Right hindlimb (tissue), 1 donor: ENCODE measurements around the gene KRCC1.

Source experiments
- DNase-seq: peaks from one replicate; pipeline ENCODE4 v3.0.0-alpha.2; 2018

Gene KRCC1

GRCh38 chr2:88055371-88056128 is at the start of gene KRCC1:
KRCC1 (minus strand) TSS chr2:88055783; CDS start chr2:88028563, 27,220 bp downstream.
- peak; percentile 96 for DNase-seq

- peak; percentile 43 for DNase-seq
Measured at GRCh38 chr2:88100489-88100858, 44.9 kb upstream of the KRCC1 start.

DNA sequence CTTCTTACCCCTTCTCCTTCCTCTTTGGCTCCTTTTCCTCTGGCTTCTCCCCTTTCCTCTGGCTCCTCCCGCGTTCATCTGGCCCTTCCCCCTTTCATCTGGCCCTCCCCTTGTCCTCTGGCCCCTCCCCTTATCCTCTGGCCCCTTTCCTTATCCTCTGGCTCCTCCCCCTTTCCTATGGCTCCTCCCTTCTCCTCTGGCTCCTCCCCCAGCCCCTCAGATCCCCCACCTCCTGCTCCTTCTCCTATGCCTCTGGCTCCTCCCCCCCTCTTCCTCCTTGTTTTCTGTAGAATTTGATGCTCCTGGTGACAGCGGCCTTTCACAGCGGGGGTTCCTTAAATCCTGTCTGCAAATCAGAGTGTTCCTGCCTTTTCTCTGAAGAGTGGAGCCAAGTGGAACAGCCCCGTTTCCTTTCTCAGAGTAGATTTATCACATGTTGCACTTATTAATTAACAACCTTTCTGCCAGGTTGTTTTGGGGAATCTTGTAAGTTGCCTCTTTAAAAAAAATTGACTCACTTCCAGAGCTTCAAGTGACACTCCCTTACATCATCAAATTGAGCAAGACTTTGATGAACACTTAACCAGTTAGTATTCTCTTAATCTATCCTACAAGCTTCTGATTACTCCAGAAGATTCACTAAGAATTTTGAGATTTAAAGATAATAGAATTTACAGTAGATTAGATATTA is 44.4 kb upstream of the KRCC1 start:
- DNase-seq: no peak

GRCh38 chr2:88098558-88098900 is 42.9 kb upstream of the KRCC1 start:
- DNase-seq: no peak

GRCh38 chr2:88097891-88098557 is 42.4 kb upstream of the KRCC1 start:
- DNase-seq: no peak

GRCh38 chr2:88097192-88097591 is 41.6 kb upstream of the KRCC1 start:
- no peak for DNase-seq

- DNase-seq: no peak
Measured at GRCh38 chr2:88096708-88097107, 41.1 kb upstream of the KRCC1 start.

DNA sequence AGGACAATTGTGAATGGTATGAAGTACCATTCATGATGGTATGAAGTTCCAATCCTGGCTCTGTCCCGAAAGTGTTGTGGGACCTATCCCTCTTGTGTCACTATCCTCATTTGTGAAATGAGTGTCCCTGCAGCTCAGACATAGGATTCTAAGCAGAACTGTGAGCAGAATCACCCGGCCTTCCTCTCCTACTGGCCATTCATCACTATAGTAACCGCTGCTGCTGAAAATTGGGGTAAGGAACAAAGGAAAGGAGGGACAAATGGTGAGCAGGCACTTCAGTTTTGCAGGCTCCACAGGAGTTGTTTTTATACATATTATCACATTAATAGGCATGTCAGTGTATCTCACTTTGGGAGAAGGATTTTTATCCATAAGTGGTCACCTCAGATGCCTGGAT is 39.4 kb upstream of the KRCC1 start:
- no peak for DNase-seq

GRCh38 chr2:88092773-88093172 is 37.2 kb upstream of the KRCC1 start:
- DNase-seq: no peak

DNA sequence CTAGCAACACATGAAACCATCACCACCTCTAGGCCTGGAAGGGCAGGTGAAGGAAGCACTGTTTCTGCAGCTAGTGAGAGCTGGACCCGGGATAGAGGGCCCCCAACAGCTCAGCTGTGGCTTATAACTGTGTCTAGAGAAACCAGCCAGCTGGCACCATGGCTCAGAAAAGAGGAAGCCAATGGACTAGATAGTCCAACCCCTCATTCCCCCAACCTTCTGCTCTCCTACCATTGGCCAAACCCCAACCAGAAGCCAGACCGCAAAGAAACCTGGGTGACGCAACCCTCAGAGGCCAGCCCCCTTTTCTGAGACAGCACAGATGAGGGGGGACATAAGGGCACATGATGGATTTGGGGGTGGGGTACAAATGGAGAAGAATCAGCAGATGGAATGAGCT is 36.4 kb upstream of the KRCC1 start:
- no peak for DNase-seq

DNA sequence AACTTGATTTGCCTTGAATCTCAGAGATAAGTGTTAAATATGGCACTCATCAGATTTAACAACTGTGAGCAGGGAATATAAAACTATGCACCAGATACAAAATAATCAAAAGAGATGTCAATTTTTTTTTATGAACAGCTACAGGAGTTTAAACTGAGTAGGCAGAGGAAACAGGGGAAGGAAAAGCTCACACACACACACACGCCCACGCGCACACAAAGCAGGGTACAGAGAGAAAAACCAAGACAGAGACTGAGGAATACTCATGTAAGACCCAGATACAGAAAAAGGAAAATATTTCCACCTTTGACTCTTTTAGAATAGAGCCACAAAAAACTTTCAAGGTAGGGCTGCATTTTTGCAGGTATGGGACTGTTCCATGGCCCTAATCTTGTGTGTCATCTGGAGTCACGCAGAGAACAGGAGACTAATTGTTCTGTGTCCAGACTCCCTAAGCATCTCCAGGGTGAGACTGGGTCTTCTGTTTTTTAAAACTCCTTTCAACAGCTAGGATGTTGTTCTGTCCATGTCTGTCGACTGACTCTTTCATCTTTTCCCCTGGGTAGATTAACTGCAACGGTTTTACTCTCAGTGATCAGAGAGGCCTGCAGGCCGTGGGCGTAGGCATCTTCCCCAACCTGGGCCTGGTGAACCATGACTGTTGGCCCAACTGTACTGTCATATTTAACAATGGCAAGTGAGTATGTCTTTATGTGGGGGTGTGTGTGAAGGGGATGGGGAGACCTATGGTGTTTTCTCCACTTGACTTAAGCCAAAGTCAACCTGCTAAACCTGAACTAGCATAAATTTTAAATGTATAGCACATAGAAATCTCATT is 35.1 kb upstream of the KRCC1 start:
- DNase-seq: no peak

DNA sequence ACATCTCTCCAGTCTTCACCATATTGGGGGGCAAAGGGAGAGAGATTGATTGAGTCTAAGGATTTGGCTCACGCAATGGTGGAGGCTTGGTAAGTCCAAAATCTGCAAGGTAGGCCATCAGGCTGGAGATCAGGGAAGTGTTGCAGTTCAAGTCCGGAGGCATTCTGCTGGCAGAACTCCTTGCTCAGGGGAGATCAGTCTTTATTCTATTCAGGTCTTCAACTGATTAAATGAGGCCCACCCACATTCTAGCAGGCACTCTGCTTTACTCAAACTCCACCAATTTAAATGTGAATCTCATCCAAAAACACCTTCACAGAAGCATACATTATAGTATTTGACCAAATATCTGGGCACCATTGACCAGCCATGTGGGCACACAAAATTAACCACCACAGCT is 33.4 kb upstream of the KRCC1 start:
- DNase-seq: no peak

- DNase-seq: no peak
Measured at GRCh38 chr2:88087763-88088162, 32.2 kb upstream of the KRCC1 start.

DNA sequence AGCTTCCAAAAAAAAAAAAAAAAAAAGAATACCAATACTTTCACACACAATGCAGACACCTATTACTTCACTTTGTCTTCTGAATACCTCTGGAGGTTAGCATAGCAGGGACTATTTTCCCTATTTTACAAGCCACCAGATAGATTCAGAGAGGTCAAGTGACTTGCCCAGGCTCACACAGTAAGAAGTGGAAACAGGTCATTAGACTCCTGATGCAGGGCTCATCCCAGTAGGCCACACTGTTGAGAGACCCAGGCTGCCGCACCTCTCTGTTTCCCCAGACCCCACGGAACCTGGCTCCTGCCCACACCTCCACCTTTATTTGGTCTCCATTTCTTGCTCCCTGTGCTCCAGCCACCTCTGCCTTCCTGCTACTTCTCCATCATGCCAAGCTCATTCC is 31.5 kb upstream of the KRCC1 start:
- no peak for DNase-seq

- no peak for DNase-seq
Measured at GRCh38 chr2:88086401-88086800, 30.8 kb upstream of the KRCC1 start.

DNA sequence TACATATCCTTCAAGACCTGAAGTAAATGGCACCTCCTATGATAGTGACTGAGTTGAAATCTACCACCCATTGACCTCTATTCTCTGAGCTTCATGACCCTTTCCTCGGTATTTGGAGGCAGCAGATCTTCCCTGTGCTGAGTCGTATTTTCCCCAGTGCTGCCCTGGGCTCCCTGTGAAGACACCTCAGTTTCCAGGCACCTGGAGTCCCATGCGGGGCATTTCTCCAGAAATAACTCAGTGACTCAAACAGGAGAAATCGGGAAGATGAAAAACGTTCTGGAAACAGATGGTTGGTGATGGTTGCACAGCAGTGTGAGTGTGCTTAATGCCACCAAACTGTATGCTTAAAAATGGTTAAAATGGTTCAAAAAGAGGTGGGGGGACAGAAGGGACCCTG is 30.0 kb upstream of the KRCC1 start:
- DNase-seq: no peak

DNA sequence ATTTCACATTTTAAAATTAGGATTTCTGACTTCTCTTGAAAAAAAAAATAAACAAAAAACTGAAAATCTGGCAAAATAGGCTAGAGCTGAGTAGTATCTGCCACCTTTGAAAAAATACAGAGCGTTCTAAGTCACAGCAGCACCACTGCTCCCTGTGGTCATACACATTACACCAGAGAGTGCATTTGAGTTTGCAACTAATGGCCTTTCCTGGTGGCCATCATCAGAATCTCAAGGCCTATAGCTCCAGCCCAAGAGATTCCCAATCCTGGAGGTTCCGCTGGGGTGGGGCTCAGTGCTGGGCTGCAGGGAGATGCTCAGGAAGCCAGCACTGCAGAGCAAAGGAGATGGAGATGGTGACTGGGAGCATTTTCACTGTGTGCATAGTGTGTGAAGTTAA is 29.5 kb upstream of the KRCC1 start:
- DNase-seq: no peak

GRCh38 chr2:88082781-88083180 is 27.2 kb upstream of the KRCC1 start:
- no peak for DNase-seq

GRCh38 chr2:88081924-88082608 is 26.5 kb upstream of the KRCC1 start:
- no peak for DNase-seq

- no peak for DNase-seq
Measured at GRCh38 chr2:88080545-88080944, 25.0 kb upstream of the KRCC1 start.

GRCh38 chr2:88078643-88079172 is 23.1 kb upstream of the KRCC1 start:
- DNase-seq: no peak

DNA sequence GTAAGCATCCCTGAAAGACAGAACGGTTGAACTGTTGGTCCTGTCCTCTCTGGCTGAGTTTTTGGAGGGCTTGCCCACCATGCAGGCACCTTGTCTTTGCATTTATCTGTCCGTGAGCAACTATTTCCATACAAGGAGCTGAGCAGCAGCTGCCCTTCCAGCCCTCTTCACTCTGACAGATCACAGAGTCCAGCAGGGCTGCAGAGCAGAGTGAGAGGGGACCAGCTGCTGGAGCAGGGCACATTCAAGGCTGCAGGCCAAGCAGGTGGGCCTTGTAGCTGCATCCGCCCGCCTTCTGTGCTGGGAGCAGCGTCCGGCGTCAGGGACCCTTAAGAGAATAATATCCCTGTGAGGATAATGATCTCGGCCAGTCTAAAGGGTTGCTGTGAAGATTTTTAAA is 21.5 kb upstream of the KRCC1 start:
- peak; percentile 77 for DNase-seq
